GM12878 (cell line): ENCODE results near the gene MYO10. TPM values are rescaled to one million over a fixed set of nuclear protein-coding genes. Genes with fewer than 3 reads are reported as not detected.
A peak's percentile ranks its signal among the peaks of the same experiment; 100 is the strongest.

Source experiments
- ATAC-seq: fragments of 200-7000 bp; cut with Tn5 transposase; 3 replicates; pipeline ENCODE4 v1.9.1; 2020; ENCODE audit warnings: mild to moderate bottlenecking, moderate library complexity
- BruUV-seq: library from RNA; stranded (reverse); fragments of 400-500 nt; replicated peaks from 2 replicates; lab custom pipeline; 2021; lab: Mats Ljungman, UMichigan
- CTCF ChIA-PET: fragments of 300-600 bp; sonication (Branson Sonifier 250); formaldehyde crosslinking; extraction: SDS; loops from one replicate; lab custom pipeline; 2021; ENCODE audit warnings: inconsistent platforms; lab: Yijun Ruan, JAX
- POLR2A ChIA-PET: fragments of 350-600 bp; formaldehyde crosslinking; extraction: SDS; loops from one replicate; lab custom pipeline; 2021; ENCODE audit warnings: inconsistent platforms; lab: Charles Lee
- RAD21 ChIA-PET: fragments of 300-600 bp; sonication (Branson Sonifier 250); formaldehyde crosslinking; loops from one replicate; lab custom pipeline; 2023; ENCODE audit warnings: antibody characterized with exemption; ENCODE audit not compliant: unreplicated experiment; lab: Charles Lee
- SMC1A ChIA-PET: fragments of 300-600 bp; sonication (Branson Sonifier 250); formaldehyde crosslinking; loops from one replicate; lab custom pipeline; 2023; ENCODE audit not compliant: unreplicated experiment, uncharacterized antibody; lab: Charles Lee
- DNase-seq: peaks from one replicate; pipeline ENCODE4 v3.0.0-alpha.2; 2011; ENCODE audit warnings: low read depth, low spot score
- FAIRE-seq: peaks from 3 replicates; lab custom pipeline; 2011; peaks lifted over from hg19 to GRCh38; lab: Jason Lieb, UNC
- H2AFZ ChIP-seq: 2 replicates; pipeline ENCODE4 v1.6.0; 2011; ENCODE audit warnings: low read depth, low read length, control low read depth; ENCODE audit not compliant: control insufficient read depth
- H3K27ac ChIP-seq: 2 replicates; pipeline ENCODE4 v1.5.1; 2011; ENCODE audit warnings: control low read depth; ENCODE audit not compliant: control insufficient read depth, insufficient read depth
- H3K27me3 ChIP-seq, 2 experiments: replicated peaks in 1 of 2; 2 replicates each; pipeline versions ENCODE4 v1.6.0 to v1.6.1; 2011; ENCODE audit warnings: low read length in 1 of 2; ENCODE audit not compliant: control insufficient read depth in 2 of 2, insufficient read depth in 2 of 2
- H3K36me3 ChIP-seq, 2 experiments: 2 replicates each; pipeline ENCODE4 v1.5.1; 2011; ENCODE audit warnings: low read length in 1 of 2; ENCODE audit not compliant: control insufficient read depth in 2 of 2, insufficient read depth in 2 of 2
- H3K4me1 ChIP-seq: 2 replicates; pipeline ENCODE4 v1.6.1; 2011; ENCODE audit warnings: mild to moderate bottlenecking, low read length, moderate library complexity, mixed read lengths; ENCODE audit not compliant: control insufficient read depth, insufficient read depth
- H3K4me2 ChIP-seq: 2 replicates; pipeline ENCODE4 v1.6.0; 2011; ENCODE audit warnings: control low read depth; ENCODE audit not compliant: control insufficient read depth, insufficient read depth
- H3K4me3 ChIP-seq: fragments of 200-600 bp; sonication (generic); 2 replicates; pipeline ENCODE4 v1.5.1; 2016
- H3K79me2 ChIP-seq: 2 replicates; pipeline ENCODE4 v1.6.0; 2011; ENCODE audit warnings: low read length; ENCODE audit not compliant: control insufficient read depth, insufficient read depth
- H3K9ac ChIP-seq: 2 replicates; pipeline ENCODE4 v1.8.0; 2011; ENCODE audit warnings: low read length, control low read depth, mixed read lengths; ENCODE audit not compliant: control insufficient read depth, insufficient read depth
- H3K9me3 ChIP-seq: replicated peaks from 3 replicates; pipeline ENCODE4 v1.5.1; 2011; ENCODE audit warnings: mild to moderate bottlenecking, low read length; ENCODE audit not compliant: control insufficient read depth, insufficient read depth
- H4K20me1 ChIP-seq: 2 replicates; pipeline ENCODE4 v1.6.0; 2011; ENCODE audit not compliant: control insufficient read depth, insufficient read depth
- BCLAF1 ChIP-seq: fragments of 450-650 bp; IDR thresholded peaks from 2 replicates; pipeline ENCODE4 v1.6.1; 2017; ENCODE audit warnings: antibody characterized with exemption, mild to moderate bottlenecking, moderate library complexity
- CEBPB ChIP-seq, 2 experiments: fragments of 150-350 bp in 1 of 2; IDR thresholded peaks; 2 replicates each; pipeline ENCODE4 v1.6.1; 2012 to 2014; ENCODE audit warnings: low read depth in 2 of 2, low read length in 2 of 2, borderline replicate concordance in 1 of 2, inconsistent platforms in 1 of 2
- CREB1 ChIP-seq: IDR thresholded peaks from 2 replicates; pipeline ENCODE4 v1.6.1; 2012; ENCODE audit warnings: low read depth, mild to moderate bottlenecking, inconsistent platforms
- DPF2 ChIP-seq: fragments of 450-650 bp; IDR thresholded peaks from 2 replicates; pipeline ENCODE4 v1.6.1; 2017; ENCODE audit warnings: mild to moderate bottlenecking
- EED ChIP-seq: sonication (generic); IDR thresholded peaks from 2 replicates; pipeline ENCODE4 v1.6.1; 2016; ENCODE audit warnings: antibody characterized with exemption, low read depth
- HDAC6 ChIP-seq: fragments of 200-600 bp; sonication (generic); IDR thresholded peaks from one replicate; pipeline ENCODE4 v1.8.0; 2017; ENCODE audit warnings: antibody characterized with exemption; ENCODE audit not compliant: unreplicated experiment
- KAT2A ChIP-seq: conservative IDR thresholded peaks from 2 replicates; pipeline ENCODE4 v1.6.1; 2011; ENCODE audit warnings: low read depth, low read length; ENCODE audit not compliant: control insufficient read depth
- PAX8 ChIP-seq: fragments of 450-650 bp; IDR thresholded peaks from 2 replicates; pipeline ENCODE4 v1.6.1; 2017; ENCODE audit warnings: mild to moderate bottlenecking, moderate library complexity
- PML ChIP-seq: IDR thresholded peaks from 2 replicates; pipeline ENCODE4 v1.6.1; 2012; ENCODE audit warnings: low read length, inconsistent platforms
- POLR2A ChIP-seq: IDR thresholded peaks from 2 replicates; pipeline ENCODE4 v1.6.1; 2011; ENCODE audit warnings: low read depth, mild to moderate bottlenecking, low read length
- RB1 ChIP-seq: fragments of 450-650 bp; formaldehyde crosslinking; IDR thresholded peaks from 2 replicates; pipeline ENCODE4 v1.6.1; 2017; ENCODE audit warnings: mild to moderate bottlenecking, borderline replicate concordance
- RUNX3 ChIP-seq: IDR thresholded peaks from 2 replicates; pipeline ENCODE4 v1.6.1; 2012; ENCODE audit warnings: low read length, inconsistent platforms
- SIN3A ChIP-seq: IDR thresholded peaks from 2 replicates; pipeline ENCODE4 v1.6.1; 2012; ENCODE audit warnings: low read depth, low read length, improper control_type of control experiment
- STAT1 ChIP-seq: fragments of 450-650 bp; conservative IDR thresholded peaks from 2 replicates; pipeline ENCODE4 v1.6.1; 2014; ENCODE audit warnings: antibody characterized with exemption, mild to moderate bottlenecking
- SUZ12 ChIP-seq: fragments of 200-600 bp; sonication (generic); IDR thresholded peaks from one replicate; pipeline ENCODE4 v1.6.1; 2018; ENCODE audit warnings: antibody characterized with exemption, mild to moderate bottlenecking; ENCODE audit not compliant: unreplicated experiment
- TBL1XR1 ChIP-seq: IDR thresholded peaks from 2 replicates; pipeline ENCODE4 v1.6.1; 2012; ENCODE audit warnings: low read depth, low read length, improper control_type of control experiment
- TCF12 ChIP-seq: IDR thresholded peaks from 2 replicates; pipeline ENCODE4 v1.6.1; 2011; ENCODE audit warnings: low read depth, mild to moderate bottlenecking, low read length
- ZNF687 ChIP-seq: fragments of 450-650 bp; IDR thresholded peaks from 2 replicates; pipeline ENCODE4 v1.6.1; 2017; ENCODE audit warnings: mild to moderate bottlenecking, moderate library complexity
- WGBS: methylation state at CpG from one replicate; pipeline ENCODE4 v1.1.6; 2016; ENCODE audit warnings: low lambda C conversion rate; ENCODE audit not compliant: insufficient replicate concordance, insufficient coverage; ENCODE audit errors: missing lambda C conversion rate; 5-methylcytosine and 5-hydroxymethylcytosine counted together
- in situ Hi-C: fragments of 300-500 bp; cut with MboI; formaldehyde crosslinking; loops from 9 replicates; pipeline ENCODE4 v1.14.3; 2018; ENCODE audit warnings: mixed read lengths
- intact Hi-C: fragments of 100-400 bp; cut with micrococcal nuclease; formaldehyde crosslinking; loops from one replicate; pipeline ENCODE4 v1.14.2; 2022; ENCODE audit not compliant: unreplicated experiment
- polyA plus RNA-seq, 11 experiments: library from polyadenylated mRNA; depleted of rRNA in 4 of 11; unstranded in 6 of 11; stranded (reverse) in 5 of 11; fragments of >200 nt; fragmentation: Nextera tagmentation in 4 of 11; fragmentation: Illumina TruSeq in 1 of 11; extraction: Ambion mirVana in 4 of 11; extraction: Trizol in 1 of 11; gene quantifications; 1 replicate in 1 of 11; 2 replicates in 10 of 11; pipeline versions ENCODE4 v1.2.1 to v1.2.3, GENCODE V29; 2011 to 2016; ENCODE audit warnings: inconsistent platforms in 2 of 11, missing spikeins in 2 of 11, low read depth in 1 of 11
- total RNA-seq, 4 experiments: library from RNA; depleted of rRNA in 3 of 4; stranded (reverse); fragments of >200 nt in 3 of 4; fragmentation: Illumina TruSeq in 1 of 4; extraction: Trizol in 1 of 4; gene quantifications; 2 replicates each; pipeline versions ENCODE4 v1.2.1 to v1.2.3, GENCODE V29; 2013 to 2021

Gene MYO10
- total and polyA plus RNA-seq, 10 of the 15 experiments (the other 5 are each of a cell fraction or from before 2014, with no cell fraction given): 0.02 to 0.77 (median 0.17) TPM

DNA sequence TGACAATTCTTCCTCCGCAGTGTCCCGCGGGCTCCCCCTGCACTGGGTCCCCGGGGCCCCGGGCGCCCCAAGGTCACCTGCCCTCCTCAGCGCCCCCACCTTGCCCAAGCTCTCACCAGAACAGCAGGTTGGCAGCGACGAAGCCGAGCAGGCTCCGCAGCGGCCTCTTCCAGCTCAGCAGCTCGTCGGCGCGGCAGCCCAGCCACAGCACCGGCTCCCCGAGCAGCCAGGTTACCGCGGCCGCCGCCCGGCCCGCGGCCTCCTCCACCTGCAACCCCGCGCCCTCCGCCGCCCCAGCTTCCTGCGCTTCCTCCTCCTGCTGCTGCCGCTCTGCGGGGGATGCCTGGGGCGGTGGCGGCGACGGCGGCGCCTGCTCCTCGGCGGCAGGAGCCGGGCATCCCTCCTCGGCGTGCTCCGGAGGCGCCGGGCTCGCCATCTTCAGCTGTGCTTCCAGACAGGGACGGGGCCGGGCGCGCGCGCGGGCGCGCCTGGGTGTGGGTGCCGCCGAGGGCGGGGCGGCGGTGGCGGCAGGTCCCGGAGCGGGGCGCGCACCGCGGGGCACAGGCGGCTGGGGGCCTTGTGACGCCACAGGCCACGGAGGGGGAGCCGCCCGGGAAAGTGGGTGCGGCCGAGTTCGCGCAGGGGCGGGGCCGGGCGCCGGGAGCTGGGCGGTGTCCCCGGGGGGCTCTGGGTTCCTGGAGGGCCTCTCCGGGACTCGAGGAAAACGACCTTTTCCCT lies 319.4 kb downstream of the MYO10 start, which contains the start of gene RETREG1:
Gene RETREG1, minus strand, starts transcription at position 462 of the 738 bp plus-strand sequence. Its CDS starts 26 bp downstream, at position 436.
- 2% methylated on average over 13 of the region's 86 CpGs for WGBS
- DNase-seq (no peak), ATAC-seq (peak; percentile 79), FAIRE-seq (no peak)
- SMC1A ChIA-PET: no interaction called here
- peak within 1 kb of the TSS; percentile 42 for H2AFZ ChIP-seq
- CTCF ChIA-PET: no interaction called here
- RAD21 ChIA-PET: no interaction called here
- in situ Hi-C loops: no loop called here
- H4K20me1 ChIP-seq: no peaks in the 10 kb centered on the region
- TF ChIP-seq KAT2A: no peak
- no peak for TF ChIP-seq CEBPB (IDR thresholded peaks at IDR 0.05; ENCODE audit: borderline replicate concordance in 1 of 2, low read depth in 2 of 2, low read length in 2 of 2)
- TF ChIP-seq STAT1: no peak
- TF ChIP-seq POLR2A: peak; percentile 19; the same call in 1 of the 2 replicates
- TF ChIP-seq RUNX3: no peak
- TF ChIP-seq TCF12: no peak
- no peak for TF ChIP-seq ZNF687
- no peak for TF ChIP-seq BCLAF1
- TF ChIP-seq HDAC6: peak; percentile 42
- TF ChIP-seq EED: no peak
- TF ChIP-seq RB1: no peak
- TF ChIP-seq SUZ12: peak; percentile 35
- TF ChIP-seq TBL1XR1: no peak
- no peak for TF ChIP-seq SIN3A
- no peak for TF ChIP-seq DPF2
- no peak for TF ChIP-seq CREB1
- TF ChIP-seq PML: no peak
- TF ChIP-seq PAX8: no peak
- H3K27ac ChIP-seq: no peak within 1 kb of the TSS
- no peaks in the 10 kb centered on the region for H3K9me3 ChIP-seq
- POLR2A ChIA-PET: no interaction called here
- H3K4me2 ChIP-seq: peak within 1 kb of the TSS; percentile 82
- BruUV-seq: no TSS peak
- H3K27me3 ChIP-seq: peaks cover 2 to 6% of the 10 kb centered on the region in 2 experiments
- H3K36me3 ChIP-seq: no peaks in the 10 kb centered on the region
- intact Hi-C loops: no loop called here
- H3K79me2 ChIP-seq: no peaks in the 10 kb centered on the region
- no peak within 1 kb of the TSS; the same call in 1 of the 2 replicates for H3K9ac ChIP-seq
- peak within 1 kb of the TSS; percentile 61; the same call in 1 of the 2 replicates for H3K4me3 ChIP-seq
- no peaks in the 10 kb centered on the region for H3K4me1 ChIP-seq
